ENCODE results near the gene NFE2L2.

DNA sequence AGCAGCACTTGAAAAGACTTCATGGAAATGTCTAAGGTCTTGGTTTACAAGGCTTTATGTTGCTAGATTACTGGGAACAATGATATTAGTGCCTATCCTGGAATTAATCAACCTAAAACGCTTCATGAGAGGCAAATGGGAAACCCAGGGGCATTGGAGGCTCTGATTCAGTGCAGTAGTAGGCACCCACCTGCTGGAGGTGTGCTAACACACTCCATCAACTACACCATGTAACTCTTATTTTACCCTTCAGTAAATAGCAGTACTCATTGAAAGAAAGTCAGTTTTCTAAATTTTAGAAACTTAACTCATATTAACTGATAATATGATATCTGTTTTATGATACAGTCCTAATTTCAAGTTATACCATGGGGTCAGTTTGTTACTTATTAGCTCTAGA is 69.3 kb downstream of the NFE2L2 start:
- TF ChIP-seq ARNTL (CRISPR knock-in tag; IDR thresholded peaks at IDR 0.05; ENCODE audit: borderline replicate concordance, low read depth) (no peak), SNAI2 (CRISPR knock-in tag; IDR thresholded peaks at IDR 0.05) (no peak), ZC3H10 (CRISPR knock-in tag; IDR thresholded peaks at IDR 0.05) (no peak), ZFP30 (CRISPR knock-in tag; IDR thresholded peaks at IDR 0.05) (no peak), GLIS3 (CRISPR knock-in tag; IDR thresholded peaks at IDR 0.05) (no peak), ZNF8 (CRISPR knock-in tag; IDR thresholded peaks at IDR 0.05) (no peak), RARB (CRISPR knock-in tag; IDR thresholded peaks at IDR 0.05) (no peak), ESRRG (CRISPR knock-in tag; IDR thresholded peaks at IDR 0.05) (no peak), POU6F1 (CRISPR knock-in tag; IDR thresholded peaks at IDR 0.05; ENCODE audit: borderline replicate concordance, low read depth) (no peak), ZNF70 (CRISPR knock-in tag; IDR thresholded peaks at IDR 0.05) (no peak)
- TF ChIP-seq, protein P1, sequence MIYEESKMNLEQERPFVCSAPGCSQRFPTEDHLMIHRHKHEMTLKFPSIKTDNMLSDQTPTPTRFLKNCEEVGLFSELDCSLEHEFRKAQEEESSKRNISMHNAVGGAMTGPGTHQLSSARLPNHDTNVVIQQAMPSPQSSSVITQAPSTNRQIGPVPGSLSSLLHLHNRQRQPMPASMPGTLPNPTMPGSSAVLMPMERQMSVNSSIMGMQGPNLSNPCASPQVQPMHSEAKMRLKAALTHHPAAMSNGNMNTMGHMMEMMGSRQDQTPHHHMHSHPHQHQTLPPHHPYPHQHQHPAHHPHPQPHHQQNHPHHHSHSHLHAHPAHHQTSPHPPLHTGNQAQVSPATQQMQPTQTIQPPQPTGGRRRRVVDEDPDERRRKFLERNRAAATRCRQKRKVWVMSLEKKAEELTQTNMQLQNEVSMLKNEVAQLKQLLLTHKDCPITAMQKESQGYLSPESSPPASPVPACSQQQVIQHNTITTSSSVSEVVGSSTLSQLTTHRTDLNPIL (CRISPR knock-in tag; IDR thresholded peaks at IDR 0.05; ENCODE audit: low read depth), result no peak
- TF ChIP-seq, protein P2, sequence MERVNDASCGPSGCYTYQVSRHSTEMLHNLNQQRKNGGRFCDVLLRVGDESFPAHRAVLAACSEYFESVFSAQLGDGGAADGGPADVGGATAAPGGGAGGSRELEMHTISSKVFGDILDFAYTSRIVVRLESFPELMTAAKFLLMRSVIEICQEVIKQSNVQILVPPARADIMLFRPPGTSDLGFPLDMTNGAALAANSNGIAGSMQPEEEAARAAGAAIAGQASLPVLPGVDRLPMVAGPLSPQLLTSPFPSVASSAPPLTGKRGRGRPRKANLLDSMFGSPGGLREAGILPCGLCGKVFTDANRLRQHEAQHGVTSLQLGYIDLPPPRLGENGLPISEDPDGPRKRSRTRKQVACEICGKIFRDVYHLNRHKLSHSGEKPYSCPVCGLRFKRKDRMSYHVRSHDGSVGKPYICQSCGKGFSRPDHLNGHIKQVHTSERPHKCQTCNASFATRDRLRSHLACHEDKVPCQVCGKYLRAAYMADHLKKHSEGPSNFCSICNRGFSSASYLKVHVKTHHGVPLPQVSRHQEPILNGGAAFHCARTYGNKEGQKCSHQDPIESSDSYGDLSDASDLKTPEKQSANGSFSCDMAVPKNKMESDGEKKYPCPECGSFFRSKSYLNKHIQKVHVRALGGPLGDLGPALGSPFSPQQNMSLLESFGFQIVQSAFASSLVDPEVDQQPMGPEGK (CRISPR knock-in tag; IDR thresholded peaks at IDR 0.05; ENCODE audit: borderline replicate concordance), result no peak
- TF ChIP-seq, protein P3, sequence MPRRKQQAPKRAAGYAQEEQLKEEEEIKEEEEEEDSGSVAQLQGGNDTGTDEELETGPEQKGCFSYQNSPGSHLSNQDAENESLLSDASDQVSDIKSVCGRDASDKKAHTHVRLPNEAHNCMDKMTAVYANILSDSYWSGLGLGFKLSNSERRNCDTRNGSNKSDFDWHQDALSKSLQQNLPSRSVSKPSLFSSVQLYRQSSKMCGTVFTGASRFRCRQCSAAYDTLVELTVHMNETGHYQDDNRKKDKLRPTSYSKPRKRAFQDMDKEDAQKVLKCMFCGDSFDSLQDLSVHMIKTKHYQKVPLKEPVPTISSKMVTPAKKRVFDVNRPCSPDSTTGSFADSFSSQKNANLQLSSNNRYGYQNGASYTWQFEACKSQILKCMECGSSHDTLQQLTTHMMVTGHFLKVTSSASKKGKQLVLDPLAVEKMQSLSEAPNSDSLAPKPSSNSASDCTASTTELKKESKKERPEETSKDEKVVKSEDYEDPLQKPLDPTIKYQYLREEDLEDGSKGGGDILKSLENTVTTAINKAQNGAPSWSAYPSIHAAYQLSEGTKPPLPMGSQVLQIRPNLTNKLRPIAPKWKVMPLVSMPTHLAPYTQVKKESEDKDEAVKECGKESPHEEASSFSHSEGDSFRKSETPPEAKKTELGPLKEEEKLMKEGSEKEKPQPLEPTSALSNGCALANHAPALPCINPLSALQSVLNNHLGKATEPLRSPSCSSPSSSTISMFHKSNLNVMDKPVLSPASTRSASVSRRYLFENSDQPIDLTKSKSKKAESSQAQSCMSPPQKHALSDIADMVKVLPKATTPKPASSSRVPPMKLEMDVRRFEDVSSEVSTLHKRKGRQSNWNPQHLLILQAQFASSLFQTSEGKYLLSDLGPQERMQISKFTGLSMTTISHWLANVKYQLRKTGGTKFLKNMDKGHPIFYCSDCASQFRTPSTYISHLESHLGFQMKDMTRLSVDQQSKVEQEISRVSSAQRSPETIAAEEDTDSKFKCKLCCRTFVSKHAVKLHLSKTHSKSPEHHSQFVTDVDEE (CRISPR knock-in tag; IDR thresholded peaks at IDR 0.05), result no peak

Measured in SK-N-SH treated with all-trans-retinoic acid at 6 μM for 48 hours (cell line).